ENCODE data around the gene MIDN.

The MIDN gene

DNA sequence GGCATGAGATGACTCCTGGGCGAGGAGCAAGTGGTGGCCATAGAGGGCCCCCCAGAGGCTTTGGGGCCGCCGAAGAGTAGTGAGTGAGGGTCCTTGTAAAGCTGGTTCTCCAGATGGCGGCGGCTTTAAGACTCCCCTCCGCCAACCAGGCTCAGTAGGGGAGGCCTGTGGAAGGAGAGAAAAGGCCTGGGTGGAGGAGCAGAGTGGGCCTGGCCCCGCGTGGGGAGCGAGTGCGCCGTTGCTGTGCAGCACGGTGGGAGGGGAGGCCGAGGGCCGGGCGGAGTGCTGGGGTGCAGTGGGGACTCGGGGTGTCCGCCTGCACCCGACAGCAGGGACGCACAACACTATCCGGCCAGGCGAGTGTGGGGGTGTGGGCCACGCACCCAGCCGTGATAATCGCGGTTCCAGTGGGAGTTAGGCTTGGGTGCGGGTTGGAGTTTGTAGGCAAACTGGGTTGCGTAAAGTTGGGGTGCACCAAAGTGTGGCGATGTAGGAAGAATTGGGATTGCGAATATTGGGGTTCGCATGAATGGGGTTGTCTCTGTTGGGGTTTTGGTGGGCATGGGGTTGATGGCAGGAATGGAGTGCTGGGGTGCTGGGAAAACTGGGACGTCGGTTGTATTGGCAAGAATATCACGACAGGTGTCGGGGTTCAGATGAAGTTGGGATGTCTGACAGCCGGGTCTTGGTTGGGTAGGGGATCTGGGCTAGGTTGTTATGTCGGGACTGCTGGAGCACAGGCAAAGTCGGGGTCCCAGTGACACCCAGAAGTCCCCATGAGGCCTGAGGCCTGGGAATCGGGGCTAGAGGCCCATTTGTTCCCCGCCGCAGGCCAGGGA lies 20.1 kb downstream of the MIDN start:
- H3K27ac ChIP-seq (ENCODE audit: extremely low read depth, low read depth, low read length) = no peak overlapping the region; the same call in 1 of the 2 replicates
- no peaks in the 10 kb centered on the region for H3K9me3 ChIP-seq (ENCODE audit: control insufficient read depth, insufficient read depth, low read depth, low read length)
- POLR2A ChIA-PET = interaction anchor here (0.5 to 7.7 kb wide), 68 partner anchors 9 to 530 kb away, joined by 3 to 407 read pairs (median 5); partner anchors contain the start of genes ABCA7, ATP5F1D, CNN2 and GPX4
- peaks cover 20% of the 10 kb centered on the region for H3K4me1 ChIP-seq (ENCODE audit: control insufficient read depth, insufficient read depth, low read length)
- no peak overlapping the region for H3K4me3 ChIP-seq (ENCODE audit: low read depth, low read length)
- CTCF ChIA-PET = interaction anchor here (0.6 to 11.3 kb wide), 8 partner anchors 10 to 299 kb away, joined by 3 to 299 read pairs (median 4); no protein-coding TSS in a partner anchor
- peaks cover 4 to 37% of the 10 kb centered on the region in 2 experiments; a peak in 2 of 3 replicates for H3K36me3 ChIP-seq (ENCODE audit: control insufficient read depth in 2 of 2, insufficient read depth in 1 of 2, low read length in 2 of 2)
- TF ChIP-seq ZFHX2 (tag by site-specific recombination; conservative IDR thresholded peaks at IDR 0.05) (peak; percentile 63), ZNF239 (tag by site-specific recombination; IDR thresholded peaks at IDR 0.05) (no peak), ZNF701 (tag by site-specific recombination; IDR thresholded peaks at IDR 0.05) (no peak), ZNF747 (tag by site-specific recombination; IDR thresholded peaks at IDR 0.05) (0 out of 2 replicates have a peak, but pooled peaks have one; percentile 53), ZNF792 (tag by site-specific recombination; IDR thresholded peaks at IDR 0.05) (no peak), ZBTB20 (tag by site-specific recombination; IDR thresholded peaks at IDR 0.05) (peak; percentile 45), TRIM28 (IDR thresholded peaks at IDR 0.05; ENCODE audit: borderline replicate concordance, low read length) (no peak), GLIS1 (tag by site-specific recombination; IDR thresholded peaks at IDR 0.05) (no peak), ZSCAN5A (tag by site-specific recombination; IDR thresholded peaks at IDR 0.05) (no peak), ZEB2 (tag by site-specific recombination; IDR thresholded peaks at IDR 0.05) (peak; percentile 82; the same call in 1 of the 2 replicates), ZBTB10 (tag by site-specific recombination; IDR thresholded peaks at IDR 0.05) (peak; percentile 99), ZNF473 (tag by site-specific recombination; IDR thresholded peaks at IDR 0.05) (no peak), KLF7 (tag by site-specific recombination; IDR thresholded peaks at IDR 0.05; ENCODE audit: borderline replicate concordance) (0 out of 2 replicates have a peak, but pooled peaks have one; percentile 28), ZNF19 (tag by site-specific recombination; IDR thresholded peaks at IDR 0.05; ENCODE audit: low read depth) (no peak), SCRT1 (tag by site-specific recombination; IDR thresholded peaks at IDR 0.05; ENCODE audit: borderline replicate concordance) (peak; percentile 61; the same call in 1 of the 2 replicates), ZBTB11 (tag by site-specific recombination; conservative IDR thresholded peaks at IDR 0.05; ENCODE audit: low read depth) (no peak), WT1 (tag by site-specific recombination; IDR thresholded peaks at IDR 0.05) (peak; percentile 8; the same call in 1 of the 2 replicates), SP3 (tag by site-specific recombination; IDR thresholded peaks at IDR 0.05) (no peak), SP7 (tag by site-specific recombination; IDR thresholded peaks at IDR 0.05) (no peak; the same call in 1 of the 2 replicates), ZNF560 (tag by site-specific recombination; IDR thresholded peaks at IDR 0.05; ENCODE audit: borderline replicate concordance) (no peak), ZNF202 (tag by site-specific recombination; IDR thresholded peaks at IDR 0.05; ENCODE audit: borderline replicate concordance) (no peak), ZIC2 (tag by site-specific recombination; IDR thresholded peaks at IDR 0.05) (peak; percentile 13; the same call in 1 of the 2 replicates), EGR2 (tag by site-specific recombination; IDR thresholded peaks at IDR 0.05; ENCODE audit: low read depth) (peak; percentile 35)
- TF ChIP-seq, protein P1, sequence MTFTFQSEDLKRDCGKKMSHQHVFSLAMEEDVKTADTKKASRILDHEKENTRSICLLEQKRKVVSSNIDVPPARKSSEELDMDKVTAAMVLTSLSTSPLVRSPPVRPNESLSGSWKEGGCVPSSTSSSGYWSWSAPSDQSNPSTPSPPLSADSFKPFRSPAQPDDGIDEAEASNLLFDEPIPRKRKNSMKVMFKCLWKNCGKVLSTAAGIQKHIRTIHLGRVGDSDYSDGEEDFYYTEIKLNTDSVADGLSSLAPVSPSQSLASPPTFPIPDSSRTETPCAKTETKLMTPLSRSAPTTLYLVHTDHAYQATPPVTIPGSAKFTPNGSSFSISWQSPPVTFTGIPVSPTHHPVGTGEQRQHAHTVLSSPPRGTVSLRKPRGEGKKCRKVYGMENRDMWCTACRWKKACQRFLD (tag by site-specific recombination; IDR thresholded peaks at IDR 0.05) = no peak
- TF ChIP-seq, protein P2, sequence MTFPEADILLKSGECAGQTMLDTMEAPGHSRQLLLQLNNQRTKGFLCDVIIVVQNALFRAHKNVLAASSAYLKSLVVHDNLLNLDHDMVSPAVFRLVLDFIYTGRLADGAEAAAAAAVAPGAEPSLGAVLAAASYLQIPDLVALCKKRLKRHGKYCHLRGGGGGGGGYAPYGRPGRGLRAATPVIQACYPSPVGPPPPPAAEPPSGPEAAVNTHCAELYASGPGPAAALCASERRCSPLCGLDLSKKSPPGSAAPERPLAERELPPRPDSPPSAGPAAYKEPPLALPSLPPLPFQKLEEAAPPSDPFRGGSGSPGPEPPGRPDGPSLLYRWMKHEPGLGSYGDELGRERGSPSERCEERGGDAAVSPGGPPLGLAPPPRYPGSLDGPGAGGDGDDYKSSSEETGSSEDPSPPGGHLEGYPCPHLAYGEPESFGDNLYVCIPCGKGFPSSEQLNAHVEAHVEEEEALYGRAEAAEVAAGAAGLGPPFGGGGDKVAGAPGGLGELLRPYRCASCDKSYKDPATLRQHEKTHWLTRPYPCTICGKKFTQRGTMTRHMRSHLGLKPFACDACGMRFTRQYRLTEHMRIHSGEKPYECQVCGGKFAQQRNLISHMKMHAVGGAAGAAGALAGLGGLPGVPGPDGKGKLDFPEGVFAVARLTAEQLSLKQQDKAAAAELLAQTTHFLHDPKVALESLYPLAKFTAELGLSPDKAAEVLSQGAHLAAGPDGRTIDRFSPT (tag by site-specific recombination; IDR thresholded peaks at IDR 0.05) = peak; percentile 57; the same call in 1 of the 2 replicates
